Measurements from ENCODE around the gene GABRB1.

DNA sequence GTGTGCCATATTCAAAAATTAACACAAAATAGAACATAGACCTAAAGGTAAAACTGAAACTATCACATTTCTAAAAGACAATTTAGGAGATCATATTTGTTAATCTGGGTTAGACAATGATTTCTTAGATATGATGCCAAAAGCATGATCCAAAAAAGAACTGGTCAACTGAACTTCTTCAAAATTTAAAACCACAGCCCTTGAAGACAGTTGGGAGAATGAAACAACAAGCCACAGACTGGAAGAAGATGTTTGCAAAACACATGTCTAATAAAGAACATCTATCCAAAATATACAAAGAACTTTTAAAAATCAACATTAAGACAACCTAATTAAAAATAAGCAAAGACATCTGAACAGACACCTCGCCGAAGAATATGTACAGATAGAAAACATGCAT, 412.7 kb downstream of the GABRB1 start:
- TF ChIP-seq, protein P1, sequence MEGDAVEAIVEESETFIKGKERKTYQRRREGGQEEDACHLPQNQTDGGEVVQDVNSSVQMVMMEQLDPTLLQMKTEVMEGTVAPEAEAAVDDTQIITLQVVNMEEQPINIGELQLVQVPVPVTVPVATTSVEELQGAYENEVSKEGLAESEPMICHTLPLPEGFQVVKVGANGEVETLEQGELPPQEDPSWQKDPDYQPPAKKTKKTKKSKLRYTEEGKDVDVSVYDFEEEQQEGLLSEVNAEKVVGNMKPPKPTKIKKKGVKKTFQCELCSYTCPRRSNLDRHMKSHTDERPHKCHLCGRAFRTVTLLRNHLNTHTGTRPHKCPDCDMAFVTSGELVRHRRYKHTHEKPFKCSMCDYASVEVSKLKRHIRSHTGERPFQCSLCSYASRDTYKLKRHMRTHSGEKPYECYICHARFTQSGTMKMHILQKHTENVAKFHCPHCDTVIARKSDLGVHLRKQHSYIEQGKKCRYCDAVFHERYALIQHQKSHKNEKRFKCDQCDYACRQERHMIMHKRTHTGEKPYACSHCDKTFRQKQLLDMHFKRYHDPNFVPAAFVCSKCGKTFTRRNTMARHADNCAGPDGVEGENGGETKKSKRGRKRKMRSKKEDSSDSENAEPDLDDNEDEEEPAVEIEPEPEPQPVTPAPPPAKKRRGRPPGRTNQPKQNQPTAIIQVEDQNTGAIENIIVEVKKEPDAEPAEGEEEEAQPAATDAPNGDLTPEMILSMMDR (IDR thresholded peaks at IDR 0.05), result no peak
- no peak for TF ChIP-seq POLR2A (IDR thresholded peaks at IDR 0.05)

All from prostate gland (tissue), 2 donors.